IMR-90 (cell line): ENCODE results near the gene COL9A2. TPM values are rescaled to one million over a fixed set of nuclear protein-coding genes. Genes with fewer than 3 reads are reported as not detected.

Experiments
- ATAC-seq: fragments of 200-7000 bp; cut with Tn5 transposase; 2 replicates; pipeline ENCODE4 v1.9.1; 2020; ENCODE audit warnings: low read depth, mild to moderate bottlenecking, moderate library complexity
- BruUV-seq: library from RNA; stranded (reverse); fragments of 400-500 nt; replicated peaks from 2 replicates; lab custom pipeline; 2021; lab: Mats Ljungman, UMichigan
- CTCF ChIA-PET: fragments of 300-600 bp; formaldehyde crosslinking; extraction: SDS; loops from one replicate; lab custom pipeline; 2021; ENCODE audit warnings: antibody characterized with exemption; lab: Yijun Ruan, JAX
- POLR2A ChIA-PET: fragments of 300-600 bp; sonication (Branson Sonifier 250); formaldehyde crosslinking; loops from one replicate; lab custom pipeline; 2022; ENCODE audit warnings: antibody characterized with exemption; ENCODE audit not compliant: unreplicated experiment; lab: Charles Lee
- DNase-seq: peaks from one replicate; pipeline ENCODE4 v3.0.0; 2013
- H2AFZ ChIP-seq: replicated peaks from 2 replicates; pipeline ENCODE3; 2013; ENCODE audit warnings: low read length, mild to moderate bottlenecking; ENCODE audit not compliant: poor library complexity
- H2AK5ac ChIP-seq: 2 replicates; pipeline ENCODE4 v1.6.1; 2013; ENCODE audit warnings: low read depth, low read length, inconsistent platforms
- H2AK9ac ChIP-seq: replicated peaks from 2 replicates; pipeline ENCODE3; 2013; ENCODE audit warnings: mild to moderate bottlenecking, low read depth, low read length, moderate library complexity; ENCODE audit not compliant: poor library complexity
- H2BK120ac ChIP-seq: 2 replicates; pipeline ENCODE4 v1.6.1; 2013; ENCODE audit warnings: low read depth, low read length, inconsistent platforms
- H2BK15ac ChIP-seq: 3 replicates; pipeline ENCODE4 v1.6.1; 2013; ENCODE audit warnings: low read depth, low read length, inconsistent platforms
- H2BK20ac ChIP-seq: 2 replicates; pipeline ENCODE4 v1.6.1; 2013; ENCODE audit warnings: low read depth, mild to moderate bottlenecking, inconsistent platforms, low read length, moderate library complexity
- H2BK5ac ChIP-seq: 2 replicates; pipeline ENCODE4 v1.6.1; 2013; ENCODE audit warnings: mild to moderate bottlenecking, low read depth, low read length, inconsistent platforms; ENCODE audit not compliant: poor library complexity, severe bottlenecking
- H3K14ac ChIP-seq: replicated peaks from 2 replicates; pipeline ENCODE4 v1.6.1; 2013; ENCODE audit warnings: low read depth, low read length, inconsistent platforms
- H3K18ac ChIP-seq: 2 replicates; pipeline ENCODE4 v1.6.1; 2013; ENCODE audit warnings: low read depth, low read length, control low read depth
- H3K23ac ChIP-seq: 2 replicates; pipeline ENCODE4 v1.6.1; 2013; ENCODE audit warnings: low read depth, low read length, inconsistent platforms
- H3K27ac ChIP-seq: 2 replicates; pipeline ENCODE4 v1.5.1; 2013; ENCODE audit warnings: mild to moderate bottlenecking, control low read depth, low read length; ENCODE audit not compliant: insufficient read depth
- H3K27me3 ChIP-seq: 2 replicates; pipeline ENCODE4 v1.6.1; 2013; ENCODE audit warnings: low read length; ENCODE audit not compliant: control insufficient read depth, insufficient read depth
- H3K36me3 ChIP-seq: 2 replicates; pipeline ENCODE4 v1.6.1; 2013; ENCODE audit warnings: low read length, mixed read lengths; ENCODE audit not compliant: control insufficient read depth, insufficient read depth
- H3K4ac ChIP-seq: 2 replicates; pipeline ENCODE4 v1.6.1; 2013; ENCODE audit warnings: low read depth, low read length, inconsistent platforms
- H3K4me1 ChIP-seq: 2 replicates; pipeline ENCODE4 v1.6.1; 2013; ENCODE audit warnings: low read length, mixed read lengths; ENCODE audit not compliant: control insufficient read depth, insufficient read depth
- H3K4me2 ChIP-seq: 2 replicates; pipeline ENCODE4 v1.6.1; 2013; ENCODE audit warnings: low read depth, mild to moderate bottlenecking, control low read depth, low read length, moderate library complexity
- H3K4me3 ChIP-seq: 2 replicates; pipeline ENCODE4 v1.5.1; 2013; ENCODE audit warnings: low read depth, mild to moderate bottlenecking, control low read depth, low read length, moderate library complexity; ENCODE audit not compliant: insufficient read depth
- H3K56ac ChIP-seq: 2 replicates; pipeline ENCODE4 v1.6.1; 2013; ENCODE audit warnings: low read length, inconsistent platforms; ENCODE audit not compliant: insufficient read depth; ENCODE audit errors: extremely low read depth
- H3K79me1 ChIP-seq, 2 experiments: 2 replicates each; pipeline ENCODE4 v1.6.1; 2013; ENCODE audit warnings: low read length in 2 of 2, inconsistent platforms in 1 of 2, low read depth in 1 of 2
- H3K9ac ChIP-seq: 2 replicates; pipeline ENCODE4 v1.6.1; 2013; ENCODE audit warnings: low read depth, low read length, control low read depth
- H3K9me1 ChIP-seq: 2 replicates; pipeline ENCODE4 v1.6.1; 2013; ENCODE audit warnings: low read length, inconsistent platforms; ENCODE audit not compliant: insufficient read depth
- H3K9me3 ChIP-seq: 2 replicates; pipeline ENCODE4 v1.6.1; 2013; ENCODE audit warnings: low read length; ENCODE audit not compliant: control insufficient read depth, insufficient read depth
- H4K20me1 ChIP-seq: 2 replicates; pipeline ENCODE4 v1.6.1; 2013; ENCODE audit warnings: low read length, inconsistent platforms; ENCODE audit not compliant: insufficient read depth
- H4K5ac ChIP-seq: 2 replicates; pipeline ENCODE4 v1.6.1; 2013; ENCODE audit warnings: mild to moderate bottlenecking, low read depth, low read length, control low read depth
- H4K8ac ChIP-seq, 2 experiments: 2 replicates each; pipeline ENCODE4 v1.6.1; 2013; ENCODE audit warnings: low read depth in 2 of 2, low read length in 2 of 2, control low read depth in 1 of 2, inconsistent platforms in 1 of 2
- H4K91ac ChIP-seq: 2 replicates; pipeline ENCODE4 v1.6.1; 2013; ENCODE audit warnings: low read depth, low read length, inconsistent platforms; ENCODE audit not compliant: insufficient read depth
- BHLHE40 ChIP-seq: fragments of 150-350 bp; IDR thresholded peaks from 2 replicates; pipeline ENCODE4 v1.6.1; 2016; ENCODE audit warnings: mild to moderate bottlenecking, low read depth, low read length
- CEBPB ChIP-seq: IDR thresholded peaks from 2 replicates; pipeline ENCODE4 v1.6.1; 2012; ENCODE audit warnings: low read depth, low read length, improper control_type of control experiment
- CHD1 ChIP-seq: IDR thresholded peaks from 2 replicates; pipeline ENCODE4 v1.6.1; 2012; ENCODE audit warnings: low read depth, low read length, improper control_type of control experiment
- ELK1 ChIP-seq: fragments of 150-350 bp; IDR thresholded peaks from 2 replicates; pipeline ENCODE4 v1.6.1; 2016; ENCODE audit warnings: low read depth, mild to moderate bottlenecking, low read length, moderate library complexity, borderline replicate concordance
- FOS ChIP-seq: fragments of 150-350 bp; IDR thresholded peaks from 2 replicates; pipeline ENCODE4 v1.6.1; 2016; ENCODE audit warnings: low read depth, low read length
- MAFK ChIP-seq: IDR thresholded peaks from 2 replicates; pipeline ENCODE4 v1.6.1; 2012; ENCODE audit warnings: low read depth, low read length, improper control_type of control experiment
- MAZ ChIP-seq: IDR thresholded peaks from 2 replicates; pipeline ENCODE4 v1.6.1; 2012; ENCODE audit warnings: low read depth, mild to moderate bottlenecking, low read length, improper control_type of control experiment, moderate library complexity, borderline replicate concordance
- MXI1 ChIP-seq: IDR thresholded peaks from 2 replicates; pipeline ENCODE4 v1.6.1; 2012; ENCODE audit warnings: low read depth, mild to moderate bottlenecking, low read length, moderate library complexity, borderline replicate concordance
- NFE2L2 ChIP-seq: fragments of 150-350 bp; IDR thresholded peaks from 2 replicates; pipeline ENCODE4 v1.6.1; 2016; ENCODE audit warnings: low read depth, mild to moderate bottlenecking, low read length
- POLR2A ChIP-seq: IDR thresholded peaks from 2 replicates; pipeline ENCODE4 v1.6.1; 2012; ENCODE audit warnings: mild to moderate bottlenecking, low read depth, low read length
- RAD21 ChIP-seq: IDR thresholded peaks from 2 replicates; pipeline ENCODE4 v1.6.1; 2012; ENCODE audit warnings: low read length, improper control_type of control experiment
- RCOR1 ChIP-seq: IDR thresholded peaks from 2 replicates; pipeline ENCODE4 v1.6.1; 2012; ENCODE audit warnings: mild to moderate bottlenecking, low read length, improper control_type of control experiment; ENCODE audit not compliant: insufficient replicate concordance
- RFX5 ChIP-seq: IDR thresholded peaks from 2 replicates; pipeline ENCODE4 v1.8.0; 2012; ENCODE audit warnings: low read depth, mild to moderate bottlenecking, low read length, moderate library complexity
- SMC3 ChIP-seq: fragments of 150-350 bp; IDR thresholded peaks from 2 replicates; pipeline ENCODE4 v1.6.1; 2016; ENCODE audit warnings: low read depth, mild to moderate bottlenecking, antibody characterized with exemption, low read length, moderate library complexity
- USF2 ChIP-seq: fragments of 150-350 bp; IDR thresholded peaks from 2 replicates; pipeline ENCODE4 v1.6.1; 2017; ENCODE audit warnings: mild to moderate bottlenecking, antibody characterized with exemption, low read length, low read depth
- WGBS, 2 experiments: methylation state at CpG; one replicate each; pipeline versions ENCODE4 v1.1.5 to v1.1.7; 2013; ENCODE audit warnings: missing lambda C conversion rate in 2 of 2; ENCODE audit not compliant: insufficient read length in 1 of 2; ENCODE audit errors: extremely low coverage in 2 of 2; 5-methylcytosine and 5-hydroxymethylcytosine counted together
- dilution Hi-C: fragments of 300-500 bp; cut with HindIII; formaldehyde crosslinking; loops from one replicate; pipeline ENCODE4 v1.14.3; 2018; ENCODE audit warnings: low sequenced_read_pairs; ENCODE audit not compliant: unreplicated experiment
- in situ Hi-C: fragments of 300-500 bp; cut with MboI; formaldehyde crosslinking; loops from 3 replicates; pipeline ENCODE4 v1.14.3; 2019; ENCODE audit warnings: low sequenced_read_pairs, inconsistent platforms, mixed read lengths
- intact Hi-C: fragments of 100-400 bp; cut with micrococcal nuclease; formaldehyde crosslinking; loops from 2 replicates; pipeline ENCODE4 v1.10.0; 2022
- polyA plus RNA-seq, 3 experiments: library from polyadenylated mRNA; depleted of rRNA; stranded (reverse); fragments of >200 nt; gene quantifications; 2 replicates each; pipeline ENCODE4 v1.2.3, GENCODE V29; 2012; ENCODE audit warnings: low replicate concordance in 1 of 3
- total RNA-seq: library from RNA; depleted of rRNA; stranded (reverse); fragments of >200 nt; gene quantifications from 2 replicates; pipeline ENCODE4 v1.2.3, GENCODE V29; 2012
- TF ChIP-seq, protein P1 (sequence below): conservative IDR thresholded peaks from 2 replicates; pipeline ENCODE4 v1.5.1; 2012; ENCODE audit warnings: mild to moderate bottlenecking, low read depth, low read length, improper control_type of control experiment

COL9A2 gene
- total and polyA plus RNA-seq, 2 of the 4 experiments (the other 2 are of a cell fraction): 0.90 to 1.6 TPM

DNA sequence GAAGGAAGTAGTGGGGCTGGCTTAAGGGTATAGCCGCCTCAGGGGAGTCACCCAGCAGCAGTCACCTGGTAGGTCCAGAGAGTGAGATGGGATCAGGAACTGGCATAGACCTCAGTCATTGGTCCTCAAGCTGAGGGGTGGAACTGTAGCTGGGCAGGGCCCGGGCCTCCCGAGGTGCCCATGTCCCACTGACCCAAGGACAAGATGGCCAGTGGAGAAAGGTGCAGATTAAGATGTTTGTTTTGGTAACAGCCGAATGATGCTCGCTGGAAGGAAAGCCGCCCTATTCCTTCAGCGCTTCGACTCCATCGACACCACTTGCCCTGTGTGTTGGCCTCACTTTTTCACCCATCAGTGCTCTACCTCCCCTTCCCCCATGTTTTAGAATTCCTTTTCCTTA is 16.4 kb downstream of the COL9A2 start:
- Histone ChIP-seq H3K9me3 (no peaks in the 10 kb centered on the region), H3K9ac (no peak overlapping the region), H3K9me1 (no peaks in the 10 kb centered on the region), H4K20me1 (no peaks in the 10 kb centered on the region), H3K4me1 (no peaks in the 10 kb centered on the region), H3K36me3 (no peaks in the 10 kb centered on the region), H2AK5ac (no peak overlapping the region), H2AK9ac (no peak overlapping the region), H2BK120ac (no peak overlapping the region), H3K27me3 (no peaks in the 10 kb centered on the region; the same call in 1 of the 2 replicates), H3K14ac (no peak overlapping the region), H3K4ac (no peak overlapping the region), H2BK15ac (no peak overlapping the region), H4K5ac (no peak overlapping the region), H3K4me3 (no peak overlapping the region), H3K27ac (no peak overlapping the region), H2BK5ac (no peak overlapping the region), H3K56ac (no peak overlapping the region), H4K8ac (no peak overlapping the region), H2BK20ac (no peak overlapping the region), H3K18ac (no peak overlapping the region), H3K79me1 (no peaks in the 10 kb centered on the region), H3K4me2 (no peak overlapping the region), H4K91ac (no peak overlapping the region), H3K23ac (no peak overlapping the region), H2AFZ (no peak overlapping the region)
- ChIA-PET POLR2A (interaction anchor here (0.7 kb wide), 1 partner anchor 14 kb away, joined by 3 read pairs; no protein-coding TSS in a partner anchor), CTCF (no interaction called here)
- BruUV-seq: no TSS peak
- 89% methylated on average over 3 of the region's 9 CpGs; no CpG with 5 or more reads in 1 of the 2 experiments for WGBS, 2 experiments
- intact Hi-C loops: no loop called here
- dilution Hi-C loops: no loop called here
- in situ Hi-C loops: no loop called here
- no peak for ATAC-seq
- TF ChIP-seq USF2: no peak
- no peak for TF ChIP-seq MAFK
- no peak for TF ChIP-seq RAD21
- TF ChIP-seq MAZ: no peak
- TF ChIP-seq RCOR1: no peak
- TF ChIP-seq SMC3: no peak
- no peak for TF ChIP-seq NFE2L2
- TF ChIP-seq CHD1: no peak
- no peak for TF ChIP-seq MXI1
- TF ChIP-seq FOS: no peak
- TF ChIP-seq BHLHE40: no peak
- TF ChIP-seq CEBPB: no peak
- TF ChIP-seq ELK1: no peak
- TF ChIP-seq, protein P1, sequence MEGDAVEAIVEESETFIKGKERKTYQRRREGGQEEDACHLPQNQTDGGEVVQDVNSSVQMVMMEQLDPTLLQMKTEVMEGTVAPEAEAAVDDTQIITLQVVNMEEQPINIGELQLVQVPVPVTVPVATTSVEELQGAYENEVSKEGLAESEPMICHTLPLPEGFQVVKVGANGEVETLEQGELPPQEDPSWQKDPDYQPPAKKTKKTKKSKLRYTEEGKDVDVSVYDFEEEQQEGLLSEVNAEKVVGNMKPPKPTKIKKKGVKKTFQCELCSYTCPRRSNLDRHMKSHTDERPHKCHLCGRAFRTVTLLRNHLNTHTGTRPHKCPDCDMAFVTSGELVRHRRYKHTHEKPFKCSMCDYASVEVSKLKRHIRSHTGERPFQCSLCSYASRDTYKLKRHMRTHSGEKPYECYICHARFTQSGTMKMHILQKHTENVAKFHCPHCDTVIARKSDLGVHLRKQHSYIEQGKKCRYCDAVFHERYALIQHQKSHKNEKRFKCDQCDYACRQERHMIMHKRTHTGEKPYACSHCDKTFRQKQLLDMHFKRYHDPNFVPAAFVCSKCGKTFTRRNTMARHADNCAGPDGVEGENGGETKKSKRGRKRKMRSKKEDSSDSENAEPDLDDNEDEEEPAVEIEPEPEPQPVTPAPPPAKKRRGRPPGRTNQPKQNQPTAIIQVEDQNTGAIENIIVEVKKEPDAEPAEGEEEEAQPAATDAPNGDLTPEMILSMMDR: no peak
- no peak for TF ChIP-seq RFX5
- no peak for TF ChIP-seq POLR2A
- DNase-seq: no peak
